ENCODE data around the gene TRIM37.

Gene TRIM37

GRCh38 chr17:59027750-59028149, 78.9 kb downstream of the TRIM37 start:
- DNase-seq: no peak

GRCh38 chr17:59026176-59026939, 80.3 kb downstream of the TRIM37 start:
- no peak for DNase-seq

GRCh38 chr17:59024916-59025315, 81.8 kb downstream of the TRIM37 start:
- no peak for DNase-seq

DNA sequence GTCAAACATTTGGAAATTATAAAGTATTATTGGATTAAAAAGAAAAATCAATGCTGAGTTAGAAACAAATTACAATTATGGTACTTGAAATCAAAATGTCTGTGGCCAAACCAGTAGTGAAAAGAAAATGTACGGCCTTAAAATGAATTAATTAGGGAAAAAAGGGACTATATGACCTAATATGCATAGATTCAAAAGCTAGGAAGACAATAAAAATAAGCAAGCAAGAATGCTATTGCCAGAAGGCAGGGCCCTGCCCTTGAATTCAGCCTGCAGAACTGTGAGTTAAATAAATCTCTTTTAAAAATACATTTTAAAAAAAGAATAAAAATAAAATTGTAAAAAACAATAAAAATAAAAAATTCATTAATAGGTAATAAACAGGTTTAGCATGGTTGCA, 88.7 kb downstream of the TRIM37 start:
- DNase-seq: no peak

DNA sequence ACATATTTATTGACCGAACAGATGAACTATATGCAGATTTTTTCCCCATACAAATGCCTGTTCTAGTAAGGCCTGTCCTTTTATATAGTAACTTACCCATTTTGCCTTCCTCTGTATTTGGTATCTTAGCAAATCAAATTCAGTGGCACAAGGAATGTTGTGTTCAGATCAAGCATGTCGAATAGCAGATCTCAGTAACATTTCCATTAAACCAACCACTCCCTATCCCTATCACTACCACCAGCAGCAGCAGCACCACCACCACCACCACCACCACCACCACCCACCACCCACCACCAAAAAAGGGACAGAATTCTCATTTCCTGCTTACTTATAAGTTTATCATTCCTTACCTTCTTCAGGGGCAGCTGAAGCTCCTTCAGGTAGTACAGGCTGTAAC, 94.7 kb downstream of the TRIM37 start:
- no peak for DNase-seq

DNA sequence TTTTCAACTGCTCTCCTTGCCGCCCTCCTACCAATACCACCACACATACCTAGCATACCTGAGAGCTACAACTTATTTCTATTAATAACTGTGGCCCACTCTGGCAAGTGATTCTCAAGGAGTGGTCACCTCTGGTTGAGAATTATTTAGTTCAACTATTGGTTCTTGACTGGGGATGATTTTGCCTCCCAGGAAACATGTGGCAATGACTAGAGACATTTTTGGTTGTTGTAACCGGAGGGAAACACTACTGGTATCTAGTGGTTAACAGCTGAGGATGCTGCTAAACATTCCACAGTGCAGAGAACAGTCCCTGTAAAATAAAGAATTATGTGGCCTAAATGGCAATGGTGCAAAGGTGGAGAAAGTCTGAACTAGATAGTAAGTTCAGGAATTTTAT, 96.7 kb downstream of the TRIM37 start:
- no peak for DNase-seq

DNA sequence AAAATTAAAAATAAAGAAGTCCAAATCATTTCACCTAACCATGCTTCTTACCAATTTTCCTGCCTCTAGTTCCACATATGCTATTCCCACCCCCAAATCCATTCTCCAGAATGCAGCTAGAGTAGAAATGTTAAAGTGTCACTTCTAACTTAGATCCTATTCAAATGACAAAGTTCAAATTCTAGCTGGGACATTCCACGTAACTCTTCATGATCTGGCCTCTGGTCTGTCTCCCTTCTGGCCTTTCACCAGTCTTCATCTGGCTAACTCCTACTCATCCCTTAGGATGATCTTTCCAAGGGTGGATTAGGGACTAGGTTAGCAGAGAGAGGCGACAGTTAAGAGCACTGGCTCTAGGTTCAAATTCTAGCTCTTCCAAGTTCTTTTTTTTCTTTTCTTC, 97.9 kb downstream of the TRIM37 start:
- no peak for DNase-seq

- DNase-seq: no peak
Observed at GRCh38 chr17:59007995-59008394, 98.7 kb downstream of the TRIM37 start.

GRCh38 chr17:59004338-59005111, 102.2 kb downstream of the TRIM37 start:
- DNase-seq: peak; percentile 63

DNA sequence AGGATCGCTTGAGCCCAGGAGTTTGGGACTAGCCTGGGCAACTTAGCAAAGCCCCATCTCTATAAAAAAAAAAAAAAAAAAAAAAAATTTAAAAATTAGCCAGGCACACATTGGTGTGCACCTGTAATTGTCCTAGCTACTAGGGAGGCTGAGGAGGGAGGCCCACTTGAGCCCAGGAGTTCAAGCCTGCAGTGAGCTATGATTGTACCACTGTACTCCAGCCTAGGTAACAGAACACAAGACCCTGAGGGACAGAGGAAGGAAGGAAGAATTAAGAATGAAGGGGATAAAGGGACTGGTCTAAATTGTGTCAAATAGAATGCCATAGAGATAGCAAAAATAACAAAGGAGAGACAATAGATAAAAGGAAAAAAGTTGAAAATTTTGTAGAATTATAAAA, 102.8 kb downstream of the TRIM37 start:
- DNase-seq: no peak

DNA sequence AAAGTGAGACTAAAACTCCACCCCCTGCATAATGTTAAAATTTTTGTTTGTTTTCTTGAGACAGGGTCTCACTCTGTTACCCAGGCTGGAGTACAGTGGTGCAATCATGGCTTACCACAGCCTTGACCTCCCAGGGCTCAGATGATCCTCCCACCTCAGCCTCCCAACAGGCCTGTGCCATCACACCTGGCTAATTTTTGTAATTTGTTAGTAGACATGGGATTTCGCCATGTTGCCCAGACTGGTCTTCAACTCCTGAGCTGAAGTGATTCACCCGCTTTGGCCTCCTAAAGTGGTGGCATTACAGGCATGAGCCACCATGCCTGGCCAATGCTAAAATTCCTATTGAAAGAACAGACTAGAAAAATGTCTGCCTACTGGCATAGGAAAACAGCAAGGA, 103.8 kb downstream of the TRIM37 start:
- DNase-seq: no peak

- no peak for DNase-seq
Observed at GRCh38 chr17:59002126-59002525, 104.6 kb downstream of the TRIM37 start.

DNA sequence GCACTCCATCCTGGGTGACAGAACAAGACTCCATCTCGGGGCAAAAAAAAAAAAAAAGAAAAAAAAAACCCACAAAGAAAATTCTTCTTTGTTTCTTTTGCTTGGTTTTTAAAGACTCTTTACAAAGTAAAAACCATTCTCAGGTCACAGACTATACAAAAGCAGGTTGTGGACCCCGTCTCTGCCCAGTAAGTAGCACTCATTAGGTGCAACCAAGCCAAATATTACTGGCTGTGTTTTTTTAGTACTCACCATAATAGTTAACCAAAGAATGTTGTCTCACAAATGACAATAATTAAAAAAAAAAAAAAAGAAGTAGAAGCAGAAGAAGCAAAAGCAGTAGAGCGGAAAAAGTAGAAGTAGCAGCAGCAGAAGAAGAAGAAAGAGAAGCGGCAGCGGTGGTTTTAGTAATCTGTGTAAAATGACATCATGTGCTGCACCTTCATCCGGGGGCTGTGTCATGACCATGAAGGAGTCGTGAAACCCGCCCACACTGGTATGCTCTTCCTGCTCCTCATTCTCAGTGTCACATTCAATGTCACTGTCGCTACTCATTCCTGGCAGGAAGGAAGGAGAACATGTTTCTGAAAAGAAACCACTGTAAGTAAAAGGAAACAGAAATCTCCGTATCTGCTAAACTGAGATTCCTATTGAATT, 105.4 kb downstream of the TRIM37 start:
- peak; percentile 63 for DNase-seq

DNA sequence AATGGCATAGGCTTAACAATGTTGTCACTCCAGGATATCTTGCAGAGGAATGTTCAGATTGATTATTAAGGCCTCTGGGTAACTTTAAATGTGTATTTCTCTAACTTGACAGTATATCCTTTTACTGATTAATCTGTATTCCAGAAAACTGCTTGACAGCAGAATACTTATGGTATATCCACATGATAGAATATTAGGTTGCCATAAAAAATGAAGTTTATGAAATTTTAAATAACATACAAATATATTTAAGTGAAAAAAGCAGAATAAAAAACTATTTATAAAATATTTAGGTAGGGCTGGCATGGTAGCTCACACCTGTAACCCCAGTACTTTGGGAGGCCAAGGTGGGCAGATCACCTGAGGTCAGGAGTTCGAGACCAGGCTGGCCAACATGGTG, 106.7 kb downstream of the TRIM37 start:
- DNase-seq: no peak

DNA sequence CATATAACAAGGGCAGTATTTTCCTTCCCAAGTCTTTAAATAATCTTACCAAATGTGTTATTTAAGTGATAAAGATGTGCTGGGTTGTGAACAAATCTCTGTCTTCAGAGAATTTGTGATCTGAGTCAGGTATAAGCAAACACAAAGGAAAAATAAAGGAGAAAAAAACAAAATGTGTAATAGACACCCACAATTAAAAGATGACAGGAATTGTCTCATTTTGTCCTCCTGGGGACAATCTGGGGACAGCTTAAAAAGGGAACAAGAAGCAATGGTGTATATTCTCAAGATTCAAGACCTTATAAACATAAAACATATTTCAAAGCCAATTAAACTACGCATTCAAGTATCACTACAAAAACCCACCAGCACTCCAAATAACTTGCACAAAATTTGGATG, 107.2 kb downstream of the TRIM37 start:
- DNase-seq: no peak

DNA sequence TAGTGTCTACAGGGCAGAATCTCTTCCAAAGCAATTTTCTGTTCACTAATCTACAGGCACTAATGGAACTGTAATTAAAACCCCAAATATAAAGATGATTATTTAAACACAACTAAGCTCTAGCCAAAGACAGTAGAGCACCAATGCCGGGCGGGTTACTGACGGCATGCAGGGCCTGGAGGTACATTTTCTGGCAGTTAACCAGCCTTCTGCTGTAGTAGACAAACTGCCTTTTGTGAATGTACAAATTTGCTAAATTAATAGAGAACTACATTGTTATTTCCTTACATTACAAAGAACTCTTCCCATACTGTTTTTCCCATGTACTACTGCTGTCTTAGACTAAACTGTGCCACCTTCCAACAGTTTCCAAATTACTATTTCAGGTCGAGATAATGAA, 107.8 kb downstream of the TRIM37 start:
- DNase-seq: no peak

GRCh38 chr17:58997756-58998553, 108.7 kb downstream of the TRIM37 start:
- DNase-seq: no peak

- DNase-seq: no peak
Observed at GRCh38 chr17:58996968-58997367, 109.7 kb downstream of the TRIM37 start.

DNA sequence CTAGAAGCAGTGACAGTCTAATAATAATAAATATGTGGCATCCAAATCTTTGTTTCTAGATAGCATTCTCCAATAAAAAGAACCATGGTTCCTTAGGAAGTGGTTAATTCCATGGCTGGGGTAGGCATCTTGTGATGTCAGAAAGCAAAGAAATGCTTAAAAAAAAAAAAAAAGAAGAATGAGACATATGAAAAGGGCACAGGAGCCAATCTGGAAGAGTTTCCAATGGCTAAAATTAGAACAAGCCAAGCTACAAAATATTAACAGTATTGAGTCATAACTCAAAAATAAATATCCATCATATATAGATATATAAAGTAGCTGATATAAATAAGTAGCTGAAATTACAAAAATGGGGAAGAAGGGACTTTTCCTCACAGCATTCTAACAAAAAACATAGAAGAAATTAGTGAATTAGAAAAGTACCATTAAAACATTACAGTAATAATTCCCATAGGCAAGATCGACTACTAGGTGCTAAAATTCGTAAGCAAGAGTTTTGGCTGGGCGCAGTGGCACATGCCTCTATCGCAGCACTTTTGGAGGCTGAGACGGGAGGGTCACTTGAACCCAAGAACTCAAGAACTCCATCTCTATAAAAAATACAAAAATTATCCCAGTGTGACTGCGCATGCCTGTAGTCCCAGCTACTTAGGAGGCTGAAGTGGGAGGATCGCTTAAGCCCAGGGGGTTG, 111.3 kb downstream of the TRIM37 start:
- no peak for DNase-seq

GRCh38 chr17:58993311-58993710, 113.4 kb downstream of the TRIM37 start:
- no peak for DNase-seq

DNA sequence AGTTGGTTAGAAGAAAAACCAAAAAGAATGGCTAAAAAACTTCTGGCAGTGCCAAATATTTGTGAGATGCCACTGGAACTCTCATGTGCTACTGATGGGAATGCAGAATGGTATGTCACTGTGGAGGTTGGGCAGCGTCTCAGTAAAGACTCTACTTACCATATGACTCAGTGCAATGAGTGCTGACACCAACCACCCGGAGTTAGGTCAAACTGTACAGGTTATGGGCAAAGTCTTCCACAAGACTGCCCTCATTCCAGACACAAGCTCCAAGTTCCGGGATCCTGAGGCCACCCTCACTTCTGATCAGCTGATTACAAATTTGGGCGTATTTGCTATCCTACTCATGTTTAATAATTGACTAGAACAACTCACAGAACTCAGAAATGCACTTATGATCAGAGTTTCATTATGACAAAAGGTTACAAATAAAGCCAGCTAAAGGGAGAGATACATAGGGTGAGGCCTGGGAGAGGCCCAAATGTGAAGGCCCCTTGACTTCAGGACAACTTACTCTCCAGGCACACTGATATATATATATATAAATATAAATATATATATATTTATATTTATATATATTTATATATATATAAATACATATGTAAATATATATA, 114.9 kb downstream of the TRIM37 start:
- DNase-seq: no peak

GRCh38 chr17:58989629-58990028, 117.1 kb downstream of the TRIM37 start:
- no peak for DNase-seq
